Endothelial cell of umbilical vein (primary cell): ENCODE results near the gene KIAA1217. TPM values are rescaled to one million over a fixed set of nuclear protein-coding genes. Genes with fewer than 3 reads are reported as not detected.

Source experiments
- BruUV-seq: library from RNA; stranded (reverse); fragments of 400-500 nt; replicated peaks from 2 replicates; lab custom pipeline; 2021; lab: Mats Ljungman, UMichigan
- CTCF ChIA-PET: fragments of 300-600, 350-600 bp; sonication (Branson Sonifier 250); formaldehyde crosslinking; loops from one replicate; lab custom pipeline; 2021; ENCODE audit warnings: antibody characterized with exemption, inconsistent platforms; lab: Charles Lee
- POLR2A ChIA-PET: fragments of 300-600, 350-600 bp; sonication (Branson Sonifier 250); formaldehyde crosslinking; loops from one replicate; lab custom pipeline; 2021; ENCODE audit warnings: antibody characterized with exemption, inconsistent platforms; lab: Charles Lee
- DNase-seq: peaks from one replicate; pipeline ENCODE4 v3.0.0-alpha.2; 2011; ENCODE audit warnings: low read depth, low spot score
- FAIRE-seq: peaks from 2 replicates; lab custom pipeline; 2011; peaks lifted over from hg19 to GRCh38; lab: Jason Lieb, UNC
- H2AFZ ChIP-seq: 2 replicates; pipeline ENCODE4 v1.6.0; 2012; ENCODE audit warnings: low read depth, low read length, control low read depth, inconsistent platforms
- H3K27ac ChIP-seq: 2 replicates; pipeline ENCODE4 v1.5.1; 2011; ENCODE audit warnings: low read depth, mild to moderate bottlenecking, control low read depth, low read length, moderate library complexity; ENCODE audit not compliant: insufficient read depth
- H3K27me3 ChIP-seq, 2 experiments: 2 replicates each; pipeline versions ENCODE4 v1.6.0 to v1.6.1; 2011; ENCODE audit warnings: low read length in 2 of 2, mixed read lengths in 1 of 2; ENCODE audit not compliant: control insufficient read depth in 2 of 2, insufficient read depth in 2 of 2
- H3K36me3 ChIP-seq, 2 experiments: 2 replicates in 1 of 2; 3 replicates in 1 of 2; pipeline ENCODE4 v1.5.1; 2011; ENCODE audit warnings: low read length in 2 of 2, mild to moderate bottlenecking in 1 of 2, moderate library complexity in 1 of 2; ENCODE audit not compliant: control insufficient read depth in 2 of 2, insufficient read depth in 2 of 2; ENCODE audit errors: extremely low read depth in 1 of 2
- H3K4me1 ChIP-seq: 3 replicates; pipeline ENCODE4 v1.5.1; 2011; ENCODE audit warnings: mild to moderate bottlenecking, low read length; ENCODE audit not compliant: control insufficient read depth, insufficient read depth; ENCODE audit errors: extremely low read depth
- H3K4me2 ChIP-seq: 2 replicates; pipeline ENCODE4 v1.6.1; 2011; ENCODE audit warnings: low read length, control low read depth, mixed read lengths; ENCODE audit not compliant: insufficient read depth
- H3K4me3 ChIP-seq, 3 experiments: fragments of 200-600 bp in 1 of 3; sonication (generic), shearing (Covaris generic) in 1 of 3; replicated peaks in 1 of 3; 2 replicates each; pipeline ENCODE4 v1.5.1; 2011 to 2016; ENCODE audit warnings: control low read depth in 3 of 3, low read length in 3 of 3, mild to moderate bottlenecking in 2 of 3, inconsistent platforms in 1 of 3, low read depth in 1 of 3, moderate library complexity in 1 of 3; ENCODE audit not compliant: insufficient read depth in 1 of 3
- H3K79me2 ChIP-seq: 2 replicates; pipeline ENCODE4 v1.6.0; 2012; ENCODE audit warnings: low read length, inconsistent platforms; ENCODE audit not compliant: control insufficient read depth, insufficient read depth
- H3K9ac ChIP-seq: replicated peaks from 2 replicates; pipeline ENCODE3; 2011; ENCODE audit warnings: low read length, control low read depth; ENCODE audit not compliant: insufficient read depth; ENCODE audit errors: extremely low read depth
- H3K9me1 ChIP-seq: replicated peaks from 3 replicates; pipeline ENCODE4 v1.6.0; 2011; ENCODE audit warnings: mild to moderate bottlenecking, low read length; ENCODE audit not compliant: control insufficient read depth, insufficient read depth; ENCODE audit errors: extremely low read depth
- H3K9me3 ChIP-seq: replicated peaks from 2 replicates; pipeline ENCODE4 v1.5.1; 2012; ENCODE audit warnings: low read length, inconsistent platforms; ENCODE audit not compliant: control insufficient read depth, insufficient read depth
- H4K20me1 ChIP-seq: replicated peaks from 2 replicates; pipeline ENCODE3; 2011; ENCODE audit warnings: mild to moderate bottlenecking, low read length; ENCODE audit not compliant: control insufficient read depth, insufficient read depth; ENCODE audit errors: extremely low read depth
- EZH2 ChIP-seq: IDR thresholded peaks from 2 replicates; pipeline ENCODE4 v1.6.1; 2012; ENCODE audit warnings: borderline replicate concordance, low read depth, mild to moderate bottlenecking, moderate library complexity, low read length, inconsistent platforms; ENCODE audit not compliant: severe bottlenecking
- FOS ChIP-seq: IDR thresholded peaks from 2 replicates; pipeline ENCODE4 v1.6.1; 2011; ENCODE audit warnings: mild to moderate bottlenecking, low read length, moderate library complexity, borderline replicate concordance; ENCODE audit not compliant: insufficient read depth
- GATA2 ChIP-seq: IDR thresholded peaks from 2 replicates; pipeline ENCODE4 v1.7.0; 2011; ENCODE audit warnings: low read depth, mild to moderate bottlenecking, moderate library complexity, mixed read lengths, low read length; ENCODE audit not compliant: insufficient read length, insufficient read depth
- JUN ChIP-seq: IDR thresholded peaks from 2 replicates; pipeline ENCODE4 v1.6.1; 2011; ENCODE audit warnings: borderline replicate concordance, low read depth; ENCODE audit not compliant: insufficient read length, insufficient read depth
- MYC ChIP-seq: IDR thresholded peaks from one replicate; pipeline ENCODE4 v1.6.1; 2011; ENCODE audit warnings: mild to moderate bottlenecking, low read depth, low read length
- POLR2A ChIP-seq: IDR thresholded peaks from 2 replicates; pipeline ENCODE4 v1.6.1; 2012; ENCODE audit warnings: low read depth, mild to moderate bottlenecking, control low read depth, low read length
- POLR2AphosphoS5 ChIP-seq: IDR thresholded peaks from 2 replicates; pipeline ENCODE4 v1.6.1; 2012; ENCODE audit warnings: low read depth, mild to moderate bottlenecking, control low read depth, low read length, moderate library complexity; ENCODE audit not compliant: insufficient read depth
- dilution Hi-C: fragments of 300-500 bp; cut with MboI; formaldehyde crosslinking; loops from one replicate; pipeline ENCODE4 v1.15.0; 2019; ENCODE audit warnings: low sequenced_read_pairs; ENCODE audit not compliant: extremely low pct_ligation_motif_present
- intact Hi-C: fragments of 100-400 bp; cut with micrococcal nuclease; formaldehyde crosslinking; loops from one replicate; pipeline ENCODE4 v1.10.0; 2022
- polyA plus RNA-seq, 4 experiments: library from polyadenylated mRNA; depleted of rRNA in 3 of 4; stranded (reverse) in 3 of 4; unstranded in 1 of 4; fragments of >200 nt; gene quantifications; 2 replicates each; pipeline versions ENCODE4 v1.2.1 to v1.2.3, GENCODE V29; 2011 to 2012; ENCODE audit warnings: missing spikeins in 1 of 4
- total RNA-seq: library from RNA; stranded (reverse); gene quantifications from 2 replicates; pipeline ENCODE4 v1.2.3, GENCODE V29; 2021
- TF ChIP-seq, protein P1 (sequence below), 2 donors: IDR thresholded peaks; 1 replicate in 1 of 2; 2 replicates in 1 of 2; pipeline ENCODE4 v1.5.1; 2011; ENCODE audit warnings: low read length in 2 of 2, mild to moderate bottlenecking in 2 of 2, moderate library complexity in 2 of 2, control low read depth in 1 of 2, inconsistent platforms in 1 of 2, low read depth in 1 of 2; ENCODE audit not compliant: insufficient read depth in 1 of 2; ENCODE audit errors: extremely low read depth in 1 of 2
- TF ChIP-seq, protein P2 (sequence below): IDR thresholded peaks from 2 replicates; pipeline ENCODE4 v1.6.1; 2011; ENCODE audit not compliant: insufficient read depth, insufficient read length

Gene KIAA1217
- total and polyA plus RNA-seq, 2 donors (not counting 3 experiments of a cell fraction or from before 2014, with no cell fraction given) = 0.83 to 10.3 TPM

DNA sequence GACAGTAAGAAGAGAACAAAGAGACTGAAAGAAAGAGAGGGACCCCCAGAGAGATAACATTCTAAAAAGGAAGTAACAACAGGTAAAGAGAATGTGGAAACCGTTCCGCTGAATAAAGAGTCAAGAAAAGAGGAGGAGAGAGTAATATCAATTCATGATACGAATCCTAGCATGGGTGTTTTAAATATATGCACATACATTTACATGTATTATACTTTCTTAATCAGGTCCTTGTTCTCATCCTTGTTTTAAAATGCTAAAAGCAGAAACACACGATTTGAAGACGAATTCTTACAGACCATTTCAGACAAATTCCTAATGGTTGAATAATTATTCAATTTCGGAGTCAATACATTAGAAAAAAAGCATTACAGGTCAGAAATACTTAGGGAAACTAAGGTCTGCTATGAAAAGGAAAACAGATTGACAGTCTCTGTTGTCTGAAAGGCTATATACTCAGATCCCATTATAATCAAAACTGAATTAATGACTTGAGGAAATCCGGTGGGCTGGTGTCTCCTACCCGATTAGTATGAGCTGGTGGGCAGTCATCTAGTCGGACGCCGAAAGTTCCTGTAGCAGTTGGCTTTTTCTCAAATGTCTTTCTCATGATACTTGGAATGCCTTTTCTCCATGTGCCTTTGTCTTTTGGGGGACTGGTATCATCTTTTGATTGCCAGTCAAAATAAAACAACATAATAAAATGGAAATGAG, 387.4 kb downstream of the KIAA1217 start:
- Histone ChIP-seq H2AFZ (no peak overlapping the region), H3K27me3 (no peaks in the 10 kb centered on the region), H3K9me1 (no peaks in the 10 kb centered on the region), H3K4me1 (no peaks in the 10 kb centered on the region), H3K4me2 (no peak overlapping the region), H4K20me1 (no peaks in the 10 kb centered on the region), H3K9ac (no peak overlapping the region), H3K4me3 (no peak overlapping the region), H3K36me3 (peaks cover 16 to 44% of the 10 kb centered on the region in 2 experiments), H3K27ac (no peak overlapping the region), H3K9me3 (no peaks in the 10 kb centered on the region), H3K79me2 (no peaks in the 10 kb centered on the region)
- ChIA-PET CTCF (interaction anchor here (1.8 to 3.5 kb wide), 2 partner anchors 21 to 484 kb away, joined by 7 to 13 read pairs; no protein-coding TSS in a partner anchor), POLR2A (no interaction called here)
- no TSS peak for BruUV-seq
- dilution Hi-C loops = no loop called here
- intact Hi-C loops = no loop called here
- no peak for DNase-seq
- no peak for FAIRE-seq
- TF ChIP-seq JUN (no peak), POLR2AphosphoS5 (no peak), EZH2 (no peak), FOS (no peak), POLR2A (no peak), GATA2 (no peak), MYC (no peak)
- TF ChIP-seq, protein P1, sequence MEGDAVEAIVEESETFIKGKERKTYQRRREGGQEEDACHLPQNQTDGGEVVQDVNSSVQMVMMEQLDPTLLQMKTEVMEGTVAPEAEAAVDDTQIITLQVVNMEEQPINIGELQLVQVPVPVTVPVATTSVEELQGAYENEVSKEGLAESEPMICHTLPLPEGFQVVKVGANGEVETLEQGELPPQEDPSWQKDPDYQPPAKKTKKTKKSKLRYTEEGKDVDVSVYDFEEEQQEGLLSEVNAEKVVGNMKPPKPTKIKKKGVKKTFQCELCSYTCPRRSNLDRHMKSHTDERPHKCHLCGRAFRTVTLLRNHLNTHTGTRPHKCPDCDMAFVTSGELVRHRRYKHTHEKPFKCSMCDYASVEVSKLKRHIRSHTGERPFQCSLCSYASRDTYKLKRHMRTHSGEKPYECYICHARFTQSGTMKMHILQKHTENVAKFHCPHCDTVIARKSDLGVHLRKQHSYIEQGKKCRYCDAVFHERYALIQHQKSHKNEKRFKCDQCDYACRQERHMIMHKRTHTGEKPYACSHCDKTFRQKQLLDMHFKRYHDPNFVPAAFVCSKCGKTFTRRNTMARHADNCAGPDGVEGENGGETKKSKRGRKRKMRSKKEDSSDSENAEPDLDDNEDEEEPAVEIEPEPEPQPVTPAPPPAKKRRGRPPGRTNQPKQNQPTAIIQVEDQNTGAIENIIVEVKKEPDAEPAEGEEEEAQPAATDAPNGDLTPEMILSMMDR (IDR thresholded peaks at IDR 0.05; ENCODE audit: extremely low read depth in 1 of 2, insufficient read depth in 1 of 2, low read depth in 1 of 2, low read length in 2 of 2) = no peak
- TF ChIP-seq, protein P2, sequence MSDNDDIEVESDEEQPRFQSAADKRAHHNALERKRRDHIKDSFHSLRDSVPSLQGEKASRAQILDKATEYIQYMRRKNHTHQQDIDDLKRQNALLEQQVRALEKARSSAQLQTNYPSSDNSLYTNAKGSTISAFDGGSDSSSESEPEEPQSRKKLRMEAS = no peak
